HEK293 (cell line): ENCODE results near the gene SPG11.

Source experiments
- CTCF ChIA-PET: fragments of 350-600 bp; formaldehyde crosslinking; extraction: SDS; loops from one replicate; lab custom pipeline; 2021; ENCODE audit warnings: antibody characterized with exemption; lab: Yijun Ruan, JAX
- POLR2A ChIA-PET: fragments of 300-600 bp; formaldehyde crosslinking; extraction: SDS; loops from one replicate; lab custom pipeline; 2020; ENCODE audit warnings: antibody characterized with exemption, inconsistent platforms; lab: Yijun Ruan, JAX
- H3K27ac ChIP-seq: fragments of 200-500 bp; sonication (Bioruptor generic); 2 replicates; pipeline ENCODE4 v1.5.1; 2014; ENCODE audit warnings: low read depth, low read length, control low read depth, inconsistent platforms; ENCODE audit errors: extremely low read depth
- H3K36me3 ChIP-seq, 2 experiments: fragments of 200-500 bp in 1 of 2; sonication (Bioruptor generic) in 1 of 2; 1 replicate in 1 of 2; 2 replicates in 1 of 2; pipeline ENCODE4 v1.5.1; 2014 to 2017; ENCODE audit warnings: inconsistent platforms in 2 of 2, low read length in 2 of 2; ENCODE audit not compliant: control insufficient read depth in 2 of 2, insufficient read depth in 1 of 2
- H3K4me1 ChIP-seq: fragments of 200-500 bp; sonication (Bioruptor generic); 2 replicates; pipeline ENCODE4 v1.5.1; 2014; ENCODE audit warnings: mild to moderate bottlenecking, low read length, inconsistent platforms; ENCODE audit not compliant: control insufficient read depth, insufficient read depth
- H3K4me3 ChIP-seq: 2 replicates; pipeline ENCODE4 v1.5.1; 2011; ENCODE audit warnings: low read depth, mild to moderate bottlenecking, control low read depth, low read length, moderate library complexity
- H3K9me3 ChIP-seq: fragments of 200-500 bp; sonication (Bioruptor generic); 2 replicates; pipeline ENCODE4 v1.5.1; 2014; ENCODE audit warnings: low read depth, low read length, inconsistent platforms; ENCODE audit not compliant: control insufficient read depth, insufficient read depth
- FEZF1 ChIP-seq: fragments of 450-650 bp; formaldehyde crosslinking; IDR thresholded peaks from 2 replicates; pipeline ENCODE4 v1.5.1; 2016; ENCODE audit warnings: missing biosample characterization, missing genetic modification characterization
- HOXD13 ChIP-seq: sonication (generic); formaldehyde crosslinking; IDR thresholded peaks from 2 replicates; pipeline ENCODE4 v1.8.0; 2022; ENCODE audit warnings: missing genetic modification reagents, borderline replicate concordance
- KLF10 ChIP-seq: fragments of 450-650 bp; IDR thresholded peaks from 2 replicates; pipeline ENCODE4 v1.5.1; 2018; ENCODE audit warnings: missing biosample characterization, mild to moderate bottlenecking, missing genetic modification characterization
- SP3 ChIP-seq: fragments of 450-650 bp; formaldehyde crosslinking; IDR thresholded peaks from 2 replicates; pipeline ENCODE4 v1.5.1; 2016; ENCODE audit warnings: missing biosample characterization, missing genetic modification characterization
- YY2 ChIP-seq: fragments of 450-650 bp; formaldehyde crosslinking; IDR thresholded peaks from 2 replicates; pipeline ENCODE4 v1.5.1; 2016; ENCODE audit warnings: missing biosample characterization, missing genetic modification characterization
- ZEB2 ChIP-seq: fragments of 450-650 bp; formaldehyde crosslinking; IDR thresholded peaks from 2 replicates; pipeline ENCODE4 v1.5.1; 2016; ENCODE audit warnings: missing biosample characterization, missing genetic modification characterization
- ZNF174 ChIP-seq: fragments of 450-650 bp; formaldehyde crosslinking; IDR thresholded peaks from 2 replicates; pipeline ENCODE4 v1.5.0; 2017; ENCODE audit warnings: missing biosample characterization, mild to moderate bottlenecking, missing genetic modification characterization
- ZNF335 ChIP-seq: fragments of 450-650 bp; formaldehyde crosslinking; conservative IDR thresholded peaks from 2 replicates; pipeline ENCODE4 v1.5.1; 2016; ENCODE audit warnings: missing biosample characterization, missing genetic modification characterization
- ZNF404 ChIP-seq: fragments of 450-650 bp; formaldehyde crosslinking; IDR thresholded peaks from 2 replicates; pipeline ENCODE4 v1.5.1; 2017; ENCODE audit warnings: missing biosample characterization, missing genetic modification characterization
- ZNF544 ChIP-seq: fragments of 450-650 bp; formaldehyde crosslinking; IDR thresholded peaks from 2 replicates; pipeline ENCODE4 v1.5.0; 2017; ENCODE audit warnings: missing biosample characterization, missing genetic modification characterization
- ZNF624 ChIP-seq: fragments of 450-650 bp; formaldehyde crosslinking; IDR thresholded peaks from 2 replicates; pipeline ENCODE4 v1.5.1; 2017; ENCODE audit warnings: missing biosample characterization, missing genetic modification characterization
- ZNF664 ChIP-seq: fragments of 450-650 bp; formaldehyde crosslinking; IDR thresholded peaks from 2 replicates; pipeline ENCODE4 v1.5.1; 2016; ENCODE audit warnings: missing biosample characterization, missing genetic modification characterization
- ZNF776 ChIP-seq: fragments of 450-650 bp; formaldehyde crosslinking; IDR thresholded peaks from 2 replicates; pipeline ENCODE4 v1.5.0; 2017; ENCODE audit warnings: missing biosample characterization, missing genetic modification characterization, borderline replicate concordance
- ZXDB ChIP-seq: fragments of 450-650 bp; formaldehyde crosslinking; IDR thresholded peaks from 2 replicates; pipeline ENCODE4 v1.5.1; 2016; ENCODE audit warnings: missing biosample characterization, missing genetic modification characterization
- TF ChIP-seq, protein P1 (sequence below): fragments of 450-650 bp; formaldehyde crosslinking; conservative IDR thresholded peaks from 2 replicates; pipeline ENCODE4 v1.5.1; 2016; ENCODE audit warnings: low read depth, missing biosample characterization, missing genetic modification characterization
- TF ChIP-seq, protein P2 (sequence below): fragments of 450-650 bp; formaldehyde crosslinking; IDR thresholded peaks from 2 replicates; pipeline ENCODE4 v1.5.1; 2017; ENCODE audit warnings: missing biosample characterization, missing genetic modification characterization
- TF ChIP-seq, protein P3 (sequence below): fragments of 450-650 bp; formaldehyde crosslinking; IDR thresholded peaks from 2 replicates; pipeline ENCODE4 v1.5.1; 2016; ENCODE audit warnings: missing biosample characterization, missing genetic modification characterization
- TF ChIP-seq, protein P4 (sequence below): fragments of 450-650 bp; formaldehyde crosslinking; IDR thresholded peaks from 2 replicates; pipeline ENCODE4 v1.5.1; 2016; ENCODE audit warnings: missing biosample characterization, missing genetic modification characterization
- TF ChIP-seq, protein P5 (sequence below): fragments of 450-650 bp; formaldehyde crosslinking; IDR thresholded peaks from 2 replicates; pipeline ENCODE4 v1.5.1; 2016; ENCODE audit warnings: missing biosample characterization, missing genetic modification characterization

SPG11 gene

DNA sequence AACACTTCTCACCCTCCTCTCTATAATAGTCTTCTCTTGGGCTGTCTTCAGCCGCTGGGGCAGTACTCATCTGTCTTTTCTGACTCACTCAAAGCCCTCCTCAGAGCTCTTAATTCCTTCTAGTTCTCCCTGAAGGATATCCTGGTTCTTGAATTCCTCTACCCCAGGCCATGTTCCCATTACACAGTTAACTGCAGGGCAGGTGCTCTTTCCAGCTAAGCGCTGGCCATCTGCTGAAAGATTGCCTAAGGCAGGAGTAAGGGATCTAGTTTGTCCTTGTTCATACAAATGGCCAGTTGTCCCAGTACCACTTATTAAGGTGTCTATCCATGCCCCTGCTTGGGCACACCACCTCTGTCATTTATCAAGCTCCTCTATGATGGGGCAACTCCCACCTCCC is 10.2 kb upstream of the SPG11 start:
- POLR2A ChIA-PET = no interaction called here
- Histone ChIP-seq H3K4me1 (no peaks in the 10 kb centered on the region), H3K9me3 (no peaks in the 10 kb centered on the region), H3K4me3 (no peak overlapping the region), H3K36me3 (no peaks in the 10 kb centered on the region), H3K27ac (no peak overlapping the region)
- CTCF ChIA-PET = no interaction called here
- TF ChIP-seq, protein P1, sequence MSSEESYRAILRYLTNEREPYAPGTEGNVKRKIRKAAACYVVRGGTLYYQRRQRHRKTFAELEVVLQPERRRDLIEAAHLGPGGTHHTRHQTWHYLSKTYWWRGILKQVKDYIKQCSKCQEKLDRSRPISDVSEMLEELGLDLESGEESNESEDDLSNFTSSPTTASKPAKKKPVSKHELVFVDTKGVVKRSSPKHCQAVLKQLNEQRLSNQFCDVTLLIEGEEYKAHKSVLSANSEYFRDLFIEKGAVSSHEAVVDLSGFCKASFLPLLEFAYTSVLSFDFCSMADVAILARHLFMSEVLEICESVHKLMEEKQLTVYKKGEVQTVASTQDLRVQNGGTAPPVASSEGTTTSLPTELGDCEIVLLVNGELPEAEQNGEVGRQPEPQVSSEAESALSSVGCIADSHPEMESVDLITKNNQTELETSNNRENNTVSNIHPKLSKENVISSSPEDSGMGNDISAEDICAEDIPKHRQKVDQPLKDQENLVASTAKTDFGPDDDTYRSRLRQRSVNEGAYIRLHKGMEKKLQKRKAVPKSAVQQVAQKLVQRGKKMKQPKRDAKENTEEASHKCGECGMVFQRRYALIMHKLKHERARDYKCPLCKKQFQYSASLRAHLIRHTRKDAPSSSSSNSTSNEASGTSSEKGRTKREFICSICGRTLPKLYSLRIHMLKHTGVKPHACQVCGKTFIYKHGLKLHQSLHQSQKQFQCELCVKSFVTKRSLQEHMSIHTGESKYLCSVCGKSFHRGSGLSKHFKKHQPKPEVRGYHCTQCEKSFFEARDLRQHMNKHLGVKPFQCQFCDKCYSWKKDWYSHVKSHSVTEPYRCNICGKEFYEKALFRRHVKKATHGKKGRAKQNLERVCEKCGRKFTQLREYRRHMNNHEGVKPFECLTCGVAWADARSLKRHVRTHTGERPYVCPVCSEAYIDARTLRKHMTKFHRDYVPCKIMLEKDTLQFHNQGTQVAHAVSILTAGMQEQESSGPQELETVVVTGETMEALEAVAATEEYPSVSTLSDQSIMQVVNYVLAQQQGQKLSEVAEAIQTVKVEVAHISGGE (tag by site-specific recombination) = no peak
- no peak for TF ChIP-seq SP3 (tag by site-specific recombination)
- no peak for TF ChIP-seq ZXDB (tag by site-specific recombination)
- no peak for TF ChIP-seq ZNF404 (tag by site-specific recombination)
- no peak for TF ChIP-seq ZNF544 (tag by site-specific recombination)
- TF ChIP-seq, protein P2, sequence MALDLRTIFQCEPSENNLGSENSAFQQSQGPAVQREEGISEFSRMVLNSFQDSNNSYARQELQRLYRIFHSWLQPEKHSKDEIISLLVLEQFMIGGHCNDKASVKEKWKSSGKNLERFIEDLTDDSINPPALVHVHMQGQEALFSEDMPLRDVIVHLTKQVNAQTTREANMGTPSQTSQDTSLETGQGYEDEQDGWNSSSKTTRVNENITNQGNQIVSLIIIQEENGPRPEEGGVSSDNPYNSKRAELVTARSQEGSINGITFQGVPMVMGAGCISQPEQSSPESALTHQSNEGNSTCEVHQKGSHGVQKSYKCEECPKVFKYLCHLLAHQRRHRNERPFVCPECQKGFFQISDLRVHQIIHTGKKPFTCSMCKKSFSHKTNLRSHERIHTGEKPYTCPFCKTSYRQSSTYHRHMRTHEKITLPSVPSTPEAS (tag by site-specific recombination) = no peak
- TF ChIP-seq ZNF776 (tag by site-specific recombination) = no peak
- no peak for TF ChIP-seq KLF10
- no peak for TF ChIP-seq YY2
- TF ChIP-seq, protein P3, sequence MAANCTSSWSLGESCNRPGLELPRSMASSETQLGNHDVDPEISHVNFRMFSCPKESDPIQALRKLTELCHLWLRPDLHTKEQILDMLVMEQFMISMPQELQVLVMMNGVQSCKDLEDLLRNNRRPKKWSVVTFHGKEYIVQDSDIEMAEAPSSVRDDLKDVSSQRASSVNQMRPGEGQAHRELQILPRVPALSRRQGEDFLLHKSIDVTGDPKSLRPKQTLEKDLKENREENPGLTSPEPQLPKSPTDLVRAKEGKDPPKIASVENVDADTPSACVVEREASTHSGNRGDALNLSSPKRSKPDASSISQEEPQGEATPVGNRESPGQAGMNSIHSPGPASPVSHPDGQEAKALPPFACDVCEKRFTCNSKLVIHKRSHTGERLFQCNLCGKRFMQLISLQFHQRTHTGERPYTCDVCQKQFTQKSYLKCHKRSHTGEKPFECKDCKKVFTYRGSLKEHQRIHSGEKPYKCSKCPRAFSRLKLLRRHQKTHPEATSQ = no peak
- TF ChIP-seq ZNF624 (tag by site-specific recombination) = no peak
- TF ChIP-seq, protein P4, sequence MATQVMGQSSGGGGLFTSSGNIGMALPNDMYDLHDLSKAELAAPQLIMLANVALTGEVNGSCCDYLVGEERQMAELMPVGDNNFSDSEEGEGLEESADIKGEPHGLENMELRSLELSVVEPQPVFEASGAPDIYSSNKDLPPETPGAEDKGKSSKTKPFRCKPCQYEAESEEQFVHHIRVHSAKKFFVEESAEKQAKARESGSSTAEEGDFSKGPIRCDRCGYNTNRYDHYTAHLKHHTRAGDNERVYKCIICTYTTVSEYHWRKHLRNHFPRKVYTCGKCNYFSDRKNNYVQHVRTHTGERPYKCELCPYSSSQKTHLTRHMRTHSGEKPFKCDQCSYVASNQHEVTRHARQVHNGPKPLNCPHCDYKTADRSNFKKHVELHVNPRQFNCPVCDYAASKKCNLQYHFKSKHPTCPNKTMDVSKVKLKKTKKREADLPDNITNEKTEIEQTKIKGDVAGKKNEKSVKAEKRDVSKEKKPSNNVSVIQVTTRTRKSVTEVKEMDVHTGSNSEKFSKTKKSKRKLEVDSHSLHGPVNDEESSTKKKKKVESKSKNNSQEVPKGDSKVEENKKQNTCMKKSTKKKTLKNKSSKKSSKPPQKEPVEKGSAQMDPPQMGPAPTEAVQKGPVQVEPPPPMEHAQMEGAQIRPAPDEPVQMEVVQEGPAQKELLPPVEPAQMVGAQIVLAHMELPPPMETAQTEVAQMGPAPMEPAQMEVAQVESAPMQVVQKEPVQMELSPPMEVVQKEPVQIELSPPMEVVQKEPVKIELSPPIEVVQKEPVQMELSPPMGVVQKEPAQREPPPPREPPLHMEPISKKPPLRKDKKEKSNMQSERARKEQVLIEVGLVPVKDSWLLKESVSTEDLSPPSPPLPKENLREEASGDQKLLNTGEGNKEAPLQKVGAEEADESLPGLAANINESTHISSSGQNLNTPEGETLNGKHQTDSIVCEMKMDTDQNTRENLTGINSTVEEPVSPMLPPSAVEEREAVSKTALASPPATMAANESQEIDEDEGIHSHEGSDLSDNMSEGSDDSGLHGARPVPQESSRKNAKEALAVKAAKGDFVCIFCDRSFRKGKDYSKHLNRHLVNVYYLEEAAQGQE = no peak
- TF ChIP-seq ZNF664 (tag by site-specific recombination) = no peak
- TF ChIP-seq ZNF174 (tag by site-specific recombination) = no peak
- TF ChIP-seq, protein P5, sequence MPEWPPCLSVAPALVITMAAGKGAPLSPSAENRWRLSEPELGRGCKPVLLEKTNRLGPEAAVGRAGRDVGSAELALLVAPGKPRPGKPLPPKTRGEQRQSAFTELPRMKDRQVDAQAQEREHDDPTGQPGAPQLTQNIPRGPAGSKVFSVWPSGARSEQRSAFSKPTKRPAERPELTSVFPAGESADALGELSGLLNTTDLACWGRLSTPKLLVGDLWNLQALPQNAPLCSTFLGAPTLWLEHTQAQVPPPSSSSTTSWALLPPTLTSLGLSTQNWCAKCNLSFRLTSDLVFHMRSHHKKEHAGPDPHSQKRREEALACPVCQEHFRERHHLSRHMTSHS (tag by site-specific recombination) = no peak
- TF ChIP-seq ZNF335 (tag by site-specific recombination) = no peak
- TF ChIP-seq ZEB2 = no peak
- no peak for TF ChIP-seq FEZF1
- no peak for TF ChIP-seq HOXD13 (CRISPR knock-in tag)
- TF ChIP-seq, all 188 proteins: peak for 0
